HG02870 (cell line): ENCODE data around the gene INSR.
"Not testable (repeated sequence)": the region's sequence is repeated elsewhere in the genome, so short reads cannot be mapped to it uniquely, and the experiment has no call there.

ENCODE experiments used
- ATAC-seq: cut with Tn5 transposase; IDR thresholded peaks from one replicate; pipeline ENCODE4 v1.9.1; 2021; ENCODE audit warnings: mild to moderate bottlenecking, moderate library complexity; ENCODE audit not compliant: unreplicated experiment

INSR gene

GRCh38 chr19:7258840-7259395 is 35.3 kb downstream of the INSR start:
- no peak for ATAC-seq

GRCh38 chr19:7258041-7258839 is 36.0 kb downstream of the INSR start:
- no peak for ATAC-seq

GRCh38 chr19:7257148-7258040 is 36.8 kb downstream of the INSR start:
- ATAC-seq: no peak

- no peak for ATAC-seq
Observed at GRCh38 chr19:7255631-7256030, 38.6 kb downstream of the INSR start.

- ATAC-seq: no peak
Observed at GRCh38 chr19:7255119-7255518, 39.1 kb downstream of the INSR start.

GRCh38 chr19:7254590-7254989 is 39.6 kb downstream of the INSR start:
- ATAC-seq: no peak

GRCh38 chr19:7252364-7252763 is 41.9 kb downstream of the INSR start:
- ATAC-seq: no peak

- ATAC-seq: no peak
Observed at GRCh38 chr19:7251494-7251893, 42.7 kb downstream of the INSR start.

- no peak for ATAC-seq
Observed at GRCh38 chr19:7250951-7251350, 43.3 kb downstream of the INSR start.

- ATAC-seq: no peak
Observed at GRCh38 chr19:7250057-7250596, 44.1 kb downstream of the INSR start.

- no peak for ATAC-seq
Observed at GRCh38 chr19:7247155-7247554, 47.1 kb downstream of the INSR start.

GRCh38 chr19:7246601-7247000 is 47.6 kb downstream of the INSR start:
- no peak for ATAC-seq

GRCh38 chr19:7242601-7243258 is 51.5 kb downstream of the INSR start:
- ATAC-seq: no peak

- no peak for ATAC-seq
Observed at GRCh38 chr19:7238051-7238450, 56.2 kb downstream of the INSR start.

GRCh38 chr19:7236153-7236552 is 58.1 kb downstream of the INSR start:
- no peak for ATAC-seq

GRCh38 chr19:7230826-7231225 is 63.4 kb downstream of the INSR start:
- ATAC-seq: no peak

GRCh38 chr19:7229735-7230134 is 64.5 kb downstream of the INSR start:
- ATAC-seq: no peak

GRCh38 chr19:7228935-7229541 is 65.2 kb downstream of the INSR start:
- ATAC-seq: no peak

GRCh38 chr19:7227735-7228134 is 66.5 kb downstream of the INSR start:
- ATAC-seq: no peak

- ATAC-seq: not testable (repeated sequence)
Observed at GRCh38 chr19:7227149-7227548, 67.1 kb downstream of the INSR start.
